HG03139 (cell line): ENCODE measurements around the gene LRP1.

Experiments
- ATAC-seq: cut with Tn5 transposase; IDR thresholded peaks from one replicate; pipeline ENCODE4 v1.9.1; 2021; ENCODE audit not compliant: unreplicated experiment

The LRP1 gene

GRCh38 chr12:57133013-57133569, 4.8 kb downstream of the LRP1 start:
- no peak for ATAC-seq

DNA sequence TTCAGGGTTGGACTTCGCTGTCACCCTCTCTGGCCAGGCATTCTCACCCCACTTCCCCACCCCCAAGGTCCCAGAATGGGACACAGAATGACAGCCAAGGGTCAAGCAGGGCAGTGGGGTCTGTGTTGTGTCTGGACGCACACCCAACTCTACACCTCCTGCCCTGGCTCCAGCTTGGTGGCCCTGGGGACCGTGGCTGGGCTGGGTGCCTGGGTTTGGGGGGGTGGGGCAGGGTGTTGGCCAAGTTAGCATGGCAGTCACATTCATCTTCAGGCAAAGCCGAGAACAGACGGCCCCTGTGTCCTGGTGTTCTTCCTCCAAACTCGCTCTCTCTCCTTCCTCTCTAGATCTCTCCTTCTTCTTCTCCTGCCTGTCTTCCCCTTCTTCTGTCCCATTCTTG, 5.6 kb downstream of the LRP1 start:
- no peak for ATAC-seq

DNA sequence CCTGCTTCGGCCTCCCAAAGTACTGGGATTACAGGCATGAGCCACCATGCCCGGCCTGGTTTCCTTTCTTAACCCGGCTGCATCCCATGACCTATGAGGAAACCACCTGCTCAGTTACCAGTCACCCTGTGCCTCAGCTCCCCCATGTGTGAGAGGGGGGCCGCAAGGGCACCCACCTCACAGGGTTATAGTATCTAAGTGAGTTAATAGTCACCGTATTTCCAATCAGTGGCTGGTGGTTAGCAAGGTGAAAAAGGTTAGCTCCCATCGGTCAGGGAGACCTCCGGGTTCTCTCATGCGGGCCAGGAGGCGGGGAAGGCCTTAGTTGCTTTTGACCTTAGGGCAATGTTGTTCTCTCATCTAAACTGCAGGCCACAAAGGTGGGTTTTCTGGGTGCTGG, 6.7 kb downstream of the LRP1 start:
- no peak for ATAC-seq

- no peak for ATAC-seq
Measured at GRCh38 chr12:57135527-57136326, 7.4 kb downstream of the LRP1 start.

DNA sequence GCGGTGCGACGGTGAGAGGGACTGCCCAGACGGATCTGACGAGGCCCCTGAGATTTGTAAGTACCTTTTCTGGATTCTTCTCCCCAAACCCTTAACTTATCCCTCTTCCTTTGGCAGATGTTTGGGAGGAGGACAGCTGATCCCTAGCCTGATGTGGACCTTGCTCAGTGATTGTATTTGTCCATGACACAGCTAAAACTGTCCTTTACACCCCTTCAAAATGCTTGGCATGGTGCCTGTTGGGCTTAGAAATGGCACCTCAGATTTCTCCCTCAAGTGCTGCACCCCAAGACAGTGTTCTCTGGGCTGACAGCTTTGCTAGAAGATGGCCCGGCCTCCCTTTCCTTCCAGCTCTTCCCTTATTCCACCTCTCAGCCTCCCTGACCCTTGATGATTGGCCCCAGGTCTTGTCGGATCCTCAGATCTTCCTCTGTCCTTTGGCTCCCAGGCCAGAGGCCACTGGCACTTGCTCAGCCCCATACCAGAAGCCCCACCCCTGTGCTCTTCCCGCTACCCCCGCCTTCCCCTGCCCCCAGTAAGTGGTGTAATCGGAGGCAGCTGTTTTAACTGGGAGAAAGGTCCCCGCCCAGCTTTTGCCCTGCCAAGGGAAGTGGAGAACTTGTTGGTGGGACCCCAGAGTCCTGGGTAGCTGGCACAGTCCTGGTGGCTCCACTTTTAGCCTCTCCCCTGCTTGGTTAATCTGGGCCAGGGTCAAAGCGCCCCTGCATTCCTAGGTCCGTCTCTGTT, 10.4 kb downstream of the LRP1 start:
- ATAC-seq: no peak

- no peak for ATAC-seq
Measured at GRCh38 chr12:57139796-57140649, 11.7 kb downstream of the LRP1 start.

- no peak for ATAC-seq
Measured at GRCh38 chr12:57141249-57141648, 13.0 kb downstream of the LRP1 start.

GRCh38 chr12:57142121-57142520, 13.8 kb downstream of the LRP1 start:
- no peak for ATAC-seq

DNA sequence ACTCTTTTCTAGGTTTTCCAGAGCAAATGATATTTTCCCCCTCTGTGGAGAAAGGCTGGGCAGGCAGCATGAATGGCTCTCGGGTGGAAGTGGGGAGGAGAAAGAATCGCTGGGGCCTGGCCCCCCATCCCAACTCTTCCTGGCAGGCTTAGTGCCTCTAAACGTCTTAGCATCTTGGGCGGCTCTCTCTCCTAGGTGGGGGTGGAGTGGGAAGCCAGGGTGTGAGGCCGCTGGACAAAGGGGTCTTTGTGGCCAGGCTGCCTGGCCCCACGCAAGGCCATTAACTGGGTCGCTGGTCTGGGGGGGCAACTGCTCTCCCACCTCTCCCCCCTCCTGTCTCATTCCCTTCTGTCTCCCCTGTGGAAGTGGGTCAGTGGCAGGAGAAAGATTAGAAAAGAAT, 14.4 kb downstream of the LRP1 start:
- no peak for ATAC-seq

DNA sequence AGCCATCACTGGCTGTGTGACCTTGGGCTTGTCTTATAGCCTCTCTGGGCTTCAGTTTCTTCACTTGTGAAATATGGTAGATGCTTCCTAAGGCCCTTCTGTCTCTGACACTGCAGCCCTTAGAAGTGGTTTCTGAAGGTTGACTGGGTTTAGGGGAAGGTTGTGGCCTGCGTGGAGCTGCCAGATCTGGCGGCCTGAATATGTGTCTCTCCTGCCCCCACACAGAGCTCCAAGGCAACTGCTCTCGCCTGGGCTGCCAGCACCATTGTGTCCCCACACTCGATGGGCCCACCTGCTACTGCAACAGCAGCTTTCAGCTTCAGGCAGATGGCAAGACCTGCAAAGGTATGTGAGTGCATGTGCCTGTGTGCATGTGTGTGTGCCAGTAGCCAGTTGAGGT, 15.2 kb downstream of the LRP1 start:
- no peak for ATAC-seq

GRCh38 chr12:57145460-57146059, 17.3 kb downstream of the LRP1 start:
- no peak for ATAC-seq

- ATAC-seq: no peak
Measured at GRCh38 chr12:57146092-57146491, 17.8 kb downstream of the LRP1 start.

GRCh38 chr12:57146961-57147944, 19.0 kb downstream of the LRP1 start, which contains the start of gene LRP1-AS:
Gene LRP1-AS, minus strand, starts transcription at chr12:57147619.
- no peak for ATAC-seq

DNA sequence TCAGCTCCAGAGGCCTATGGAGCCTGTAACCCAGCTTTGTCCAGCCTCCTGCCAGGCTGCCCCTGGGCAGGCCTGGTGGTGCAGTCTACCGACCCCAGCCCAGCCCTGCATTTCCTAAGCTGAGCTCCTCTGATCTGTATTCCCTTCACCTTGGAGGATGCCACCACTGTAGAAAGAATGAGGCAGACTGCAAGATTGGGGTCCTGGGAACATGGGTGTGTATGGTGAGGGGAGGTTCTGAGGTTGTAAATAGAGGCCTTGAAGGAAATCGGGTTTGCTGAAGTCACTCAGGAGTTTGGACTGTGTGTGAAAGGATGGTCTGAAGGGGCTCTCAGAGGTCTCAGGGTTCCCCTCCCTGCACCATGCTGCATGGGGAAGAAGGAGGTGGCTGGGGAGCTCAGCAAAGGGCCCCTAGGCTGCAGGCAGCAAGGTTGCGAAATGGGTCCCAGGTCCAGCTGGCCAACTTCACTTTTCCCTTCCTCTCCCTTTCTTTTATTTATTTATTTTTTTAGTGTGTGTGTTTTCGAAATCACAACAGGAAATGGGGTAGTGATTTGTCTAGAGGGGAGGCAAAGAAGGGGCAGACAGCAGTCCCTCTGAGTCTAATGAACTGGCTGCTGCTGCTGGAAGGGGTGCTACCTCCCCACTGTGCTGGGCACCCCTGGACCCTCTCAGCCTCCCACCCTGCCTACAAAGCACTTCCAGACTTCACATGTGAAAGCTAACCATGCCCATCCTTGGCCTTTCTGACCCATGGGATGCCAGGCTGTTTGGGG, 20.4 kb downstream of the LRP1 start:
- no peak for ATAC-seq

DNA sequence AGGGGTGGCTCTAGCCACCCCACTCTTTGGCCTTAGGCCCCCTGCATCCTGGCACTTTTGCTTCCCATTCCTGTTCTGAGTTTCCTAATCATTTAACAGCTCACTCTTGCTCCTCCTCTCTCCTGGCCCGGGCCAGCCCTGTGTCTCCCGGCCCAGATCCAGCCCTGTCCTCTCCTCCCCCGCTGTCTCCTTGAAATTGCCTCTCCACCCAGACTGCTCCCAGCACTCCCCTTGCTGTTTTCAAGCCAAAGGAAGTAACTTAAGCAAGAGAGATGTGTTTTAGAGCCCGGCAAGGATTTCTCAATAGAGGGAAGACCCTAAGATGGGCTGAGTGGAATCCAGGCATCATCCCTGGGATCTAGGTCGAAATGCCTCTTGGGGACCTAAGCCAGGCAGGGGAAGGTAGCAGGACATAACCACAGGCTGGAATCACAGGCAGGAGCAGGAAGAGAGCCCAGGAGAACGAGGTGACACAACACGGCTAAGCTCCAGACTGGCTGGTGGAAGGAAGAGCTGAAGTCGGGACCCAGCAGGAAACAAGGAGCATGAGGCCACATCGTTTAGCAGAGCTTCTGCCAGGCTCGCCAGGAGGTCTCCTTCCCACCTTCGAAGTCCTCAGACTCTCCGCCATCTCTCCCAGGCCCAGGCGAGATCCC, 21.1 kb downstream of the LRP1 start:
- ATAC-seq: no peak

- no peak for ATAC-seq
Measured at GRCh38 chr12:57150400-57151000, 22.2 kb downstream of the LRP1 start.

- no peak for ATAC-seq
Measured at GRCh38 chr12:57151741-57152630, 23.7 kb downstream of the LRP1 start.
